Chondrocyte (in vitro differentiated cells): ENCODE measurements around the gene CYP27B1. TPM values are rescaled to one million over a fixed set of nuclear protein-coding genes. Genes with fewer than 3 reads are reported as not detected.

Experiments
- DNase-seq: peaks from one replicate; pipeline ENCODE4 v3.0.0; 2021; ENCODE audit warnings: mixed read lengths, low spot score
- H3K27ac Mint-ChIP-seq: one replicate; pipeline ENCODE4 v1.8.0; 2021; ENCODE audit warnings: mild to moderate bottlenecking, moderate library complexity, mixed read lengths; ENCODE audit not compliant: unreplicated experiment
- H3K27me3 Mint-ChIP-seq: 2 replicates; pipeline ENCODE4 v1.8.0; 2021; ENCODE audit warnings: low read depth, mixed read lengths
- H3K36me3 Mint-ChIP-seq: 2 replicates; pipeline ENCODE4 v1.8.0; 2021; ENCODE audit warnings: low read depth, mixed read lengths
- H3K4me1 Mint-ChIP-seq: 2 replicates; pipeline ENCODE4 v1.8.0; 2021; ENCODE audit warnings: low read depth, mild to moderate bottlenecking, mixed read lengths
- H3K4me3 Mint-ChIP-seq: one replicate; pipeline ENCODE4 v1.8.0; 2021; ENCODE audit warnings: mild to moderate bottlenecking, moderate library complexity, mixed read lengths; ENCODE audit not compliant: unreplicated experiment
- H3K9me3 Mint-ChIP-seq: 2 replicates; pipeline ENCODE4 v1.8.0; 2021; ENCODE audit warnings: low read depth, mixed read lengths
- CTCF ChIP-seq: fragments of 200-600 bp; sonication (generic); IDR thresholded peaks from 2 replicates; pipeline ENCODE4 v1.5.0; 2021; ENCODE audit warnings: antibody characterized with exemption, mild to moderate bottlenecking, moderate library complexity
- total RNA-seq: library from RNA; stranded (reverse); gene quantifications from 3 replicates; pipeline ENCODE4 v1.2.1, GENCODE V29; 2021

CYP27B1 gene
- total RNA-seq, 1 donor from 2014 or later, result 3.2 TPM

GRCh38 chr12:57735952-57736740 lies 30.7 kb downstream of the CYP27B1 start:
- Mint-ChIP-seq H3K9me3 (no peaks in the 10 kb centered on the region), H3K4me1 (peaks cover 22% of the 10 kb centered on the region), H3K4me3 (peak overlapping the region; percentile 65), H3K36me3 (no peaks in the 10 kb centered on the region), H3K27me3 (peaks cover 42% of the 10 kb centered on the region), H3K27ac (peak overlapping the region; percentile 33)
- TF ChIP-seq CTCF, result peak; percentile 74
- DNase-seq, result peak; percentile 83

- Mint-ChIP-seq H3K9me3 (no peaks in the 10 kb centered on the region), H3K27me3 (peaks cover 36% of the 10 kb centered on the region), H3K4me1 (peaks cover 22% of the 10 kb centered on the region), H3K27ac (no peak overlapping the region), H3K4me3 (peak overlapping the region; percentile 1), H3K36me3 (no peaks in the 10 kb centered on the region)
- no peak for TF ChIP-seq CTCF
- DNase-seq, result no peak
These were observed 31.6 kb downstream of the CYP27B1 start for GRCh38 chr12:57735198-57735855.

GRCh38 chr12:57734591-57734990 lies 32.3 kb downstream of the CYP27B1 start:
- H3K27ac Mint-ChIP-seq, result no peak overlapping the region
- H3K36me3 Mint-ChIP-seq, result no peaks in the 10 kb centered on the region
- no peak for DNase-seq
- no peak overlapping the region for H3K4me3 Mint-ChIP-seq
- peaks cover 32% of the 10 kb centered on the region for H3K27me3 Mint-ChIP-seq
- H3K9me3 Mint-ChIP-seq, result no peaks in the 10 kb centered on the region
- TF ChIP-seq CTCF, result no peak
- peaks cover 22% of the 10 kb centered on the region for H3K4me1 Mint-ChIP-seq

- peaks cover 25% of the 10 kb centered on the region for H3K27me3 Mint-ChIP-seq
- no peaks in the 10 kb centered on the region for H3K36me3 Mint-ChIP-seq
- peaks cover 17% of the 10 kb centered on the region for H3K4me1 Mint-ChIP-seq
- no peak for DNase-seq
- TF ChIP-seq CTCF, result no peak
- no peak overlapping the region for H3K4me3 Mint-ChIP-seq
- no peak overlapping the region for H3K27ac Mint-ChIP-seq
- H3K9me3 Mint-ChIP-seq, result no peaks in the 10 kb centered on the region
These were observed 33.0 kb downstream of the CYP27B1 start for GRCh38 chr12:57733928-57734327.

- Mint-ChIP-seq H3K27ac (no peak overlapping the region), H3K36me3 (no peaks in the 10 kb centered on the region), H3K4me3 (no peak overlapping the region), H3K9me3 (no peaks in the 10 kb centered on the region), H3K4me1 (peaks cover 16% of the 10 kb centered on the region), H3K27me3 (peaks cover 24% of the 10 kb centered on the region)
- no peak for TF ChIP-seq CTCF
- DNase-seq, result no peak
These were observed 33.9 kb downstream of the CYP27B1 start for GRCh38 chr12:57732726-57733593.
